Stomach (tissue), 9 donors: ENCODE measurements around the gene MYB. TPM values are rescaled to one million over a fixed set of nuclear protein-coding genes. Genes with fewer than 3 reads are reported as not detected.

Source experiments
- DNase-seq, 2 donors: peaks; one replicate each; pipeline versions ENCODE4 v3.0.0 to v3.0.0-alpha.2; 2013 to 2019
- H3K27ac ChIP-seq, 5 donors: fragments of 200-600 bp in 4 of 5; sonication (generic) in 4 of 5; one replicate each; pipeline ENCODE4 v1.5.1; 2013 to 2019; ENCODE audit warnings: mild to moderate bottlenecking in 1 of 5, moderate library complexity in 1 of 5
- H3K27me3 ChIP-seq, 3 donors: fragments of 200-600 bp; sonication (generic); one replicate each; pipeline ENCODE4 v1.5.1; 2017 to 2019; ENCODE audit warnings: mixed run types in 1 of 3
- H3K36me3 ChIP-seq, 4 donors: fragments of 200-600 bp; sonication (generic); 1 replicate in 3 of 4; 2 replicates in 1 of 4; pipeline ENCODE4 v1.5.1; 2016 to 2019
- H3K4me1 ChIP-seq, 4 donors: fragments of 200-600 bp; sonication (generic); one replicate each; pipeline ENCODE4 v1.5.1; 2016 to 2019
- H3K4me3 ChIP-seq, 4 donors: fragments of 200-600 bp; sonication (generic) in 3 of 4; one replicate each; pipeline ENCODE4 v1.5.1; 2016 to 2019; ENCODE audit warnings: mild to moderate bottlenecking in 1 of 4
- H3K9me3 ChIP-seq, 4 donors: fragments of 200-600 bp; sonication (generic); one replicate each; pipeline ENCODE4 v1.5.1; 2016 to 2019
- EP300 ChIP-seq: sonication (generic); formaldehyde crosslinking; IDR thresholded peaks from one replicate; pipeline ENCODE4 v1.6.1; 2017; ENCODE audit warnings: antibody characterized with exemption
- POLR2A ChIP-seq, 4 donors: fragments of 450-650 bp; IDR thresholded peaks; one replicate each; pipeline ENCODE4 v1.6.1; 2016; ENCODE audit warnings: antibody characterized with exemption in 4 of 4, control low read depth in 2 of 4, mild to moderate bottlenecking in 1 of 4, moderate library complexity in 1 of 4
- POLR2AphosphoS5 ChIP-seq, 3 donors: sonication (generic); formaldehyde crosslinking; IDR thresholded peaks; one replicate each; pipeline ENCODE4 v1.6.1; 2016; ENCODE audit warnings: antibody characterized with exemption in 3 of 3
- WGBS, 5 donors: extraction: QIAGEN DNeasy Blood & Tissue Kit in 3 of 5; methylation state at CpG; one replicate each; pipeline versions ENCODE4 v1.1.5 to v1.1.7; 2013 to 2018; 5-methylcytosine and 5-hydroxymethylcytosine counted together
- intact Hi-C: fragments of 100-400 bp; cut with DNase I; formaldehyde crosslinking; loops from one replicate; pipeline ENCODE4 v1.15.1; 2023; ENCODE audit warnings: low total_unique reads
- polyA plus RNA-seq, 3 donors: library from polyadenylated mRNA; stranded (reverse); fragments of 200-250 nt; gene quantifications; one replicate each; pipeline ENCODE4 v1.2.3, GENCODE V29; 2013
- total RNA-seq, 5 donors: library from RNA; depleted of rRNA; stranded (reverse); fragments of >200 nt; gene quantifications; one replicate each; pipeline versions ENCODE4 v1.1.0 to v1.2.3, GENCODE V29; 2014 to 2016
- TF ChIP-seq, protein P1 (sequence below), 7 experiments: fragments of 450-650 bp in 4 of 7; fragments of 200-600 bp in 3 of 7; sonication (generic) in 3 of 7; IDR thresholded peaks; one replicate each; pipeline ENCODE4 v1.5.1; 2016 to 2019; ENCODE audit warnings: antibody characterized with exemption in 7 of 7, control low read depth in 2 of 7, mild to moderate bottlenecking in 1 of 7
- donor health status: healthy with polysubstance abuse.
- donor health status: Bipolar disorder and iron deficiency.
- donor health status: healthy.

The MYB gene
- total and polyA plus RNA-seq, 8 donors = 0.56 to 118 (median 2.9) TPM; not detected in 2

GRCh38 chr6:135181333-135182070 is 394 bp downstream of the MYB start:
- intact Hi-C loops = no loop called here
- Histone ChIP-seq H3K36me3 (no peaks in the 10 kb centered on the region), H3K27ac (peak overlapping the region in 2 of 5 donors; percentile 26 to 59), H3K9me3 (no peaks in the 10 kb centered on the region), H3K4me3 (peak overlapping the region; percentile 60 to 75 (median 63)), H3K27me3 (peaks cover 0 to 38% (median 0%) of the 10 kb centered on the region in 3 donors), H3K4me1 (peaks cover 26 to 40% (median 38%) of the 10 kb centered on the region in 4 donors)
- peak in 1 of 2 donors; percentile 31 for DNase-seq
- WGBS, 5 donors = 0 to 1% (median 0%) methylated on average over 30 to 62 of the region's 62 CpGs
- TF ChIP-seq EP300 (no peak), POLR2AphosphoS5 (IDR thresholded peaks at IDR 0.05) (no peak)
- TF ChIP-seq, protein P1, sequence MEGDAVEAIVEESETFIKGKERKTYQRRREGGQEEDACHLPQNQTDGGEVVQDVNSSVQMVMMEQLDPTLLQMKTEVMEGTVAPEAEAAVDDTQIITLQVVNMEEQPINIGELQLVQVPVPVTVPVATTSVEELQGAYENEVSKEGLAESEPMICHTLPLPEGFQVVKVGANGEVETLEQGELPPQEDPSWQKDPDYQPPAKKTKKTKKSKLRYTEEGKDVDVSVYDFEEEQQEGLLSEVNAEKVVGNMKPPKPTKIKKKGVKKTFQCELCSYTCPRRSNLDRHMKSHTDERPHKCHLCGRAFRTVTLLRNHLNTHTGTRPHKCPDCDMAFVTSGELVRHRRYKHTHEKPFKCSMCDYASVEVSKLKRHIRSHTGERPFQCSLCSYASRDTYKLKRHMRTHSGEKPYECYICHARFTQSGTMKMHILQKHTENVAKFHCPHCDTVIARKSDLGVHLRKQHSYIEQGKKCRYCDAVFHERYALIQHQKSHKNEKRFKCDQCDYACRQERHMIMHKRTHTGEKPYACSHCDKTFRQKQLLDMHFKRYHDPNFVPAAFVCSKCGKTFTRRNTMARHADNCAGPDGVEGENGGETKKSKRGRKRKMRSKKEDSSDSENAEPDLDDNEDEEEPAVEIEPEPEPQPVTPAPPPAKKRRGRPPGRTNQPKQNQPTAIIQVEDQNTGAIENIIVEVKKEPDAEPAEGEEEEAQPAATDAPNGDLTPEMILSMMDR (IDR thresholded peaks at IDR 0.05) = peak in 1 of 7 experiments; percentile 7

DNA sequence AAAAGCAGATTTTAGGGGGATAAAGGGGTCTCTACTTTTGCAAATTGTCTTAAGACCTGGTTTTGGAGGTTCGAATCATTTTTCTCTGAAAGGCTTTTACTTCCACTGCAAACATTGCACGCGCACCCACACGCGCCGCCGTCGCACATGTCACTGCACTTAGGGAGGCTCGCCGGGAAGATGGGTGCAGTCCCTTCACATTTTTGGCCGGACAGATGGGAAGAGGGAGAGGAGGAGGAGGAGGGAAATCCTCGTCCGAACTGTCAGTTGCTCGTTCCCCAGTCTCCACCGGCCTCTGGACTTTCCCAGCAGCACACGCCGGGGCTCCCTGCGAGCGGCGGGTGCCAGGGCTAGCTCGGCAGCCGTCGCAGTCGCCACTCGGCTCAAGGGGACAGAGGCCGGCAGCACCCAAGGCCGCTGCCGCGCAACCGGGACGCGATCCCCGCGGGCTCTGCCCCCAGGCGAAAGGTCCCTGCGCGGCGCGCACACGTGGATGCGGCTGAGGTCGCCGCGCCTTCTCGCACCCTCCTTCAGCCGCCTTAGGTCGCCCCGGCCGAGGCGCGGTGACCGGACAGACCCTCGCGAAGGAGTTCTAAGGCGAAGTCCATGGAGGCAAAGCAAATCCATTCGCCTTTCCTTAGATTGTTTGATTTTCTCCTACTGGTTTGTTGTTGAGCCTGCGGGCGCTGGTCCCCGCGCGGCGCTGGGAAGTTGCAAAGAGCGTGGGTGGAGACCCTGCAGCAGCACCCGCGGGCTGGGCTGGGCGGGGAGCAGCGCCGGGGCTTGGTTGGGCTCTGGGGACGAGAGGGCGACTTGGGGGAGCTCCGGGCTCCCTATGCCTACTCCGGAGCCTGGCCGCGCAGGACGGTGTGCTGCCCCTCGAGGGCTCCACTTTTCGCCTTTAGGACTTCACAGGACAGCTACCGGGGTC is 1.2 kb downstream of the MYB start:
- Histone ChIP-seq H3K27ac (peak overlapping the region; percentile 4 to 52 (median 26)), H3K4me1 (peaks cover 26 to 40% (median 38%) of the 10 kb centered on the region in 4 donors), H3K4me3 (peak overlapping the region; percentile 60 to 75 (median 63)), H3K36me3 (no peaks in the 10 kb centered on the region), H3K27me3 (peaks cover 0 to 45% (median 0%) of the 10 kb centered on the region in 3 donors), H3K9me3 (no peaks in the 10 kb centered on the region)
- intact Hi-C loops = no loop called here
- DNase-seq = peak; percentile 31 to 64
- TF ChIP-seq POLR2AphosphoS5 (IDR thresholded peaks at IDR 0.05) (no peak), POLR2A (IDR thresholded peaks at IDR 0.05) (no peak), EP300 (no peak)
- TF ChIP-seq, protein P1 (IDR thresholded peaks at IDR 0.05) = no peak
- 0 to 1% (median 1%) methylated on average over 50 to 78 of the region's 78 CpGs for WGBS, 5 donors

DNA sequence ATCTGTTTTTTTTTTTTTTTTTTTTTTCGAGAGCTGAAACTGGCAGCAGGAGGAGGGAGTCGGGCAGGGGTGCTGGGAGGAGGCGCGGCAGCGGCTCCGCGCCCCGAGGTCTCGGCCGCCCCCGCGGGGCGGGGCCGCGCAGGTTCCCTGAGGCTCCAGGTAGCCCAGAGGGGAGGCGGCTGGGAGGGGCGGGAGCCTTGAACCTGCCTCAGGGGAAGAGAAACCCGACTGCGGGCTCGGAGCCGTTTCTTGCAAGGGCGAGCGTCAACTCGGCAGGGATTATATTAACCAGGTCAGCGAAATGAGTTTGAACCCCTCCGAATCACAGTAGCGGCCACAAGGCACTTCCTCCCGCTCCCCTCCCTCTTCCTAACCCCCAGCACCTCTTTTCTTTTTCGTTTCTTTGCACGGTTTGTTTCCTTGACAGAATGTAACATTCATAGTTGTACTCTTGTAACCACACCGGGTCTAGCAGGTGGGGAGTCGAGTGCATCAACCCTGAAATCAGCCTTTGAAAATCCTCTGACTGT is 2.0 kb downstream of the MYB start:
- DNase-seq = peak; percentile 65 to 81
- Histone ChIP-seq H3K4me1 (peaks cover 26 to 40% (median 38%) of the 10 kb centered on the region in 4 donors), H3K36me3 (no peaks in the 10 kb centered on the region), H3K9me3 (no peaks in the 10 kb centered on the region), H3K27ac (peak overlapping the region in 4 of 5 donors; percentile 4 to 52 (median 34)), H3K27me3 (peaks cover 0 to 49% (median 0%) of the 10 kb centered on the region in 3 donors), H3K4me3 (peak overlapping the region; percentile 60 to 75 (median 63))
- TF ChIP-seq, protein P1 (IDR thresholded peaks at IDR 0.05) = no peak
- TF ChIP-seq POLR2A (IDR thresholded peaks at IDR 0.05) = no peak
- TF ChIP-seq POLR2AphosphoS5 (IDR thresholded peaks at IDR 0.05) = no peak
- no peak for TF ChIP-seq EP300
- WGBS, 5 donors = 0 to 4% (median 1%) methylated on average over 15 to 32 of the region's 32 CpGs
- intact Hi-C loops = no loop called here
